SIG-M5 treated with dmso at 0.1 percent for 504 hours (cell line): ENCODE data around the gene METTL16.

Source experiments
- DNase-seq: peaks from one replicate; lab custom pipeline; 2025; ENCODE audit not compliant: unreplicated experiment; lab: John Stamatoyannopoulos, UW

METTL16 gene

GRCh38 chr17:2397247-2398171 is 114.2 kb downstream of the METTL16 start:
- DNase-seq = no peak

DNA sequence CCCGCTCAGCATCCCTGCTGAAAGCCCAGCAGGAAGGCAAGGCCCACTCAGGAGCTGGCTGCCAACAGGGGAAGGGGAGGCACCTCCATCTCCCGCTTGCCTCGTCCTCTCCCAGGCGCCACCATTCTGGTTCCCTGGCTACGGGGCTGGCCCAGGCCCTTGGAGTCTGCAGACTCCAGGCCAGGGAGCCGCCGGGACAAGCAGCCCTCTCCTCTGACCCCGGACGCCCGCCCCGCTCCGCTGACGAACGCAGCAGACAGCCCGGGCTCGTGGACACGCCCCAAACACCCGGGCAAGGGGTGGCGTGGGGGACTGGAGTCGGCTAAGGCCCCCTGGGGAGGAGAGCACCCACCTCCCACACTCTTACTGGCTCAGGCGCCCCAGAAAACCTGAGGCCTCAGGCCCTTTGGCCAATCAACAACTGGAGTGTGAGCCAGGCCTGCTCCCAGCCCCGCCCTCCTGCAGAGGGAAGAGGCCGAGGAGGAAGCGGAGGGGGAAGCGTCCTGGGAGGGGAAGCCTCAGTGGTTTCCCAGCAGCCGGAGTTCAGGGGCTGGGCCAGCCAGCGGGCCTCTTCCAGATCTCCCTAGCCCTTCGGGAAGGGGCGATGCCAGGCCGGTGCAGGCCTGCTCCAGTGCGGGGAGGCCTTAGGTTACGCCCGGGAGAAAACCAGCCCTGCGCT is 115.0 kb downstream of the METTL16 start:
- peak; percentile 95 for DNase-seq

DNA sequence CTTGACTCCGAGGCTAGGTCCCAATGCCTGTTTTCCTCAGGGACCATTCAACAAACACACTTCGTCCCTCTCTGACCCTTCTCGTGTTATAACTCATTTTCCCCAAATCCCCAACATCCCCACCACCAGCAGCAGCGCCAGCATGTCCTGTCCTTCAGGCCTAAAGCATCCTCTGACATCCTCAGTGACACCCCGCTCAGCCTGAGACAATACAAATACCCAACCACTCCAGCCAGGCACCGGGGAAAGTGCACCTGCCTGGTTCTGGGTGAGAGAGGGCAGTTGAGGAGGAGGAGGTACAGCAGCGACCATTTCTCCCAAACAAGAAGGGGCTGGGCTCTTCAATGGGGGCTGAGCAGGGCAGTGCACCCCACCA is 115.5 kb downstream of the METTL16 start:
- DNase-seq = no peak

- DNase-seq = no peak
These were observed 116.2 kb downstream of the METTL16 start for GRCh38 chr17:2395258-2396181.

GRCh38 chr17:2394775-2395201 is 116.9 kb downstream of the METTL16 start:
- no peak for DNase-seq

DNA sequence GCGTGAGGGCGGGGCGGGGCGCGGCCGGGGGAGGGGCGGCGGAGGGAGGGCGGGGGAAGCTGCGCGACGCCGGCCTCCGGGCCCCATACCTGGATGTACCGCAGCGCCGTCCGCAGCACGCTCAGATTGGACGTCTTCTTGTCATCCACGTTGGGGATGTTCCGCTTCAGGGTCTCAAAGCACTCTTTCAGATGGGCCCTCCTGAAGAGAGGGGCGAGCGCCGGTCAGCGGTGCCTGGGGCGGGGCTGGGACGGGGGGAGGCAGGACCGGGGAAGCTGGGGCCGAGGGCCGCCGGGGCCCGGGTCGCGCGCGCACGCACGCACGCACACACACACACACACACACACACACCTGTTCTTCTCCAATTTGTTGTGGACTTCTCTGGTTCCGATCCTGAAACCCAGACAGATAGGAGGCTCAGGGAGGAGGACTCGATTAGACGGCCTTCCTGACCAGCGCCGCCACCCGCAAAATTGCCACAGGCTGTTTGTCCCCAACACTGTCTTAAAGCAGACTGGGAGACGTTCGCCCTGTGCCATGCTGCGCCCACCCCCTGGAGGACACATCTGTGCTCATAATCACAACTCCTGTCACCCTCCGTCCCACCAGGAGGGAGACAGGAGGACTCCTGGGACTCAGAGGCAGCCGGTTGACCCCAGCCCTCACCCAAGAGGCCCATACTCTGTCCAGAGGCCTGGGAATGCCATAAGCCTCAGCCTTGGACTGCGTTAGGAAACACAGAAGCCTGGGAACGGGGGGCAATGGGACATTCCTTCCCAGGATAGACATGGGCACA is 117.5 kb downstream of the METTL16 start:
- DNase-seq = no peak

DNA sequence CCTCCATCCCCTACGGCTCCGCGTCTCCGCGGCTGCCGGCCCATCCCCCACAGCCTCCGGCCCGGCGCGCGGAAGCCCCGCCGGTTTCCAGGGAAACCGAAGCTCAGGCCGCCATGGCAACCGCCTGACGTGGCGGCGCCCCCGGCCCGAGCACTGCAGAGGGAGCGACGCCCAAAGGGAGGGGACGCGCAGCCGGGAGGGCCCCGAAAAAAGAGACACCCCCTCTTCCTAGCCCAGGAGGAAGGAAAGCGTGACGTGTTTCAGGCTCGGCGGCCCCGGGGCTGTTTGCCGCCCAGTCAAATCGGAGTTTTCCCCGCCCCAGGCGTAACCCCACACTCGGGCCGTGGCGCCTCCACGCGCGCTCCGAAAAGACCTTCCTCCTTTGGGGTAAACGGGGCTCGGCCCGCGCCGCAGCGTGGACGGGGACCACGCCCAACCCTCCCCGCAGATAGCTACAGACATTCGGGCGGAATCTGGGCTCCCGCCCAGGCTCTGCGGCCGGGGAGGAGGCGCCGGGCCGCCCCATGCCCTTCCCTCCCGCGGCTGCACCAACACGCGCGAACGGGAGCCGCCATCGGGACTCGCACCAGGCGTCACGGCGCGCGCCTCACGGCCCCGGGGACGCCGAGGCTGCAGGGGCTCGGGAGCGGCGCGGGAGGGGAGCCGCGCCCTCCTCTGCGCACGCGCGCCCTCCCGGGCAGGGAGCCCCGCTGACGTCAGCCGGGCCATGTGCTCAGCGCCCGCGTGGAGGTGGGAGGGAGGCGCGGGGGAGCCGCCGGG is 118.3 kb downstream of the METTL16 start:
- peak; percentile 78 for DNase-seq

- DNase-seq = peak; percentile 95
These were observed 119.2 kb downstream of the METTL16 start for GRCh38 chr17:2392252-2393173.

- no peak for DNase-seq
These were observed 120.0 kb downstream of the METTL16 start for GRCh38 chr17:2391597-2392251.

GRCh38 chr17:2390199-2390836 is 121.4 kb downstream of the METTL16 start:
- no peak for DNase-seq

DNA sequence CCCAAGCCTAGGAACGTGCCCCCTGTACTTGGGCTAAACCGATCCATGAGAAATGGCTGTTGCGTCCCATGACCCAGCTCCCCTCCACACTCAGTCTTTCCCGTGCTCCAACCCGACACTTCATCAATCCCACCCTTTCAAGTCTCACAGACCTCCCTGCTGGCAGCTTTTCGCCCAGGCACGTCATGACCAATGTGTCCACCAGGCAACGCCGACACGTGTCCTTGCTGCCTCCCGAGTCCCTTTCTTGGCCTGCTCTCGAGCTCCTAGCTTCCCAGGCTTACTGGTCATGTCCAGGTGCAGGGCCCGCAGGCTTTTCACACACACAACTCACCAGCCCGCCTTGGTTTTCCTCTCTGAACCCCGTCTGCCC is 123.0 kb downstream of the METTL16 start:
- DNase-seq = no peak

- no peak for DNase-seq
These were observed 123.5 kb downstream of the METTL16 start for GRCh38 chr17:2388020-2388682.

GRCh38 chr17:2387086-2388019 is 124.3 kb downstream of the METTL16 start:
- no peak for DNase-seq

- no peak for DNase-seq
These were observed 125.1 kb downstream of the METTL16 start for GRCh38 chr17:2386400-2387085.
